ENCODE results near the gene FAM83B.
"Not testable (repeated sequence)": the region's sequence is repeated elsewhere in the genome, so short reads cannot be mapped to it uniquely, and the experiment has no call there.

FAM83B gene

GRCh38 chr6:54898767-54899166 lies 52.2 kb downstream of the FAM83B start:
- no peak for FAIRE-seq

GRCh38 chr6:54899442-54899841 lies 52.9 kb downstream of the FAM83B start:
- FAIRE-seq = no peak

- FAIRE-seq = no peak
Measured at GRCh38 chr6:54899986-54900385, 53.4 kb downstream of the FAM83B start.

- FAIRE-seq = no peak
Measured at GRCh38 chr6:54900666-54901065, 54.1 kb downstream of the FAM83B start.

GRCh38 chr6:54903884-54904283 lies 57.3 kb downstream of the FAM83B start:
- FAIRE-seq = no peak

- FAIRE-seq = no peak
Measured at GRCh38 chr6:54907355-54907754, 60.8 kb downstream of the FAM83B start.

GRCh38 chr6:54909184-54909583 lies 62.6 kb downstream of the FAM83B start:
- FAIRE-seq = no peak

- FAIRE-seq = no peak
Measured at GRCh38 chr6:54910431-54910884, 63.9 kb downstream of the FAM83B start.

GRCh38 chr6:54910921-54911320 lies 64.3 kb downstream of the FAM83B start:
- FAIRE-seq = no peak

- no peak for FAIRE-seq
Measured at GRCh38 chr6:54913211-54913610, 66.6 kb downstream of the FAM83B start.

GRCh38 chr6:54916858-54917257 lies 70.3 kb downstream of the FAM83B start:
- no peak for FAIRE-seq

GRCh38 chr6:54920628-54921027 lies 74.1 kb downstream of the FAM83B start:
- no peak for FAIRE-seq

- FAIRE-seq = no peak
Measured at GRCh38 chr6:54921891-54922290, 75.3 kb downstream of the FAM83B start.

- FAIRE-seq = no peak
Measured at GRCh38 chr6:54929245-54929909, 82.8 kb downstream of the FAM83B start.

- FAIRE-seq = no peak
Measured at GRCh38 chr6:54932622-54933021, 86.1 kb downstream of the FAM83B start.

GRCh38 chr6:54935739-54936138 lies 89.2 kb downstream of the FAM83B start:
- no peak for FAIRE-seq

- FAIRE-seq = no peak
Measured at GRCh38 chr6:54937371-54937770, 90.8 kb downstream of the FAM83B start.

GRCh38 chr6:54957698-54958097 lies 111.1 kb downstream of the FAM83B start:
- no peak for FAIRE-seq

GRCh38 chr6:54958446-54958845 lies 111.9 kb downstream of the FAM83B start:
- FAIRE-seq = no peak

GRCh38 chr6:54959820-54960219 lies 113.2 kb downstream of the FAM83B start:
- FAIRE-seq = no peak

- FAIRE-seq = not testable (repeated sequence)
Measured at GRCh38 chr6:54961372-54961771, 114.8 kb downstream of the FAM83B start.

GRCh38 chr6:54970337-54970736 lies 123.8 kb downstream of the FAM83B start:
- FAIRE-seq = no peak

GRCh38 chr6:54971825-54972224 lies 125.3 kb downstream of the FAM83B start:
- no peak for FAIRE-seq

- FAIRE-seq = not testable (repeated sequence)
Measured at GRCh38 chr6:54979161-54979560, 132.6 kb downstream of the FAM83B start.
